Esophagus muscularis mucosa (tissue), 4 donors: ENCODE results near the gene PSMB1. TPM values are rescaled to one million over a fixed set of nuclear protein-coding genes. Genes with fewer than 3 reads are reported as not detected.

Experiments used
- DNase-seq: peaks from one replicate; pipeline ENCODE4 v3.0.0-alpha.2; 2017; ENCODE audit errors: extremely low spot score
- H3K27ac ChIP-seq, 4 donors: fragments of 200-600 bp; sonication (generic); replicated peaks in 1 of 4; 1 replicate in 3 of 4; 2 replicates in 1 of 4; pipeline ENCODE4 v1.5.1; 2016 to 2019; ENCODE audit warnings: mild to moderate bottlenecking in 1 of 4
- H3K27me3 ChIP-seq, 4 donors: fragments of 200-600 bp; sonication (generic); one replicate each; pipeline versions ENCODE4 v1.5.1 to v1.6.0; 2016 to 2019
- H3K36me3 ChIP-seq, 4 donors: fragments of 200-600 bp; sonication (generic); one replicate each; pipeline ENCODE4 v1.5.1; 2016 to 2019
- H3K4me1 ChIP-seq, 4 donors: fragments of 200-600 bp; sonication (generic); one replicate each; pipeline ENCODE4 v1.5.1; 2016 to 2019
- H3K4me3 ChIP-seq, 4 donors: fragments of 200-600 bp; sonication (generic); 1 replicate in 2 of 4; 2 replicates in 2 of 4; pipeline ENCODE4 v1.5.1; 2016 to 2019; ENCODE audit warnings: mild to moderate bottlenecking in 4 of 4, moderate library complexity in 1 of 4
- H3K9me3 ChIP-seq, 4 donors: fragments of 200-600 bp; sonication (generic); 1 replicate in 3 of 4; 2 replicates in 1 of 4; pipeline ENCODE4 v1.5.1; 2016 to 2019
- CTCF ChIP-seq, 3 experiments: fragments of 200-600 bp in 2 of 3; fragments of 450-650 bp in 1 of 3; sonication (generic) in 2 of 3; IDR thresholded peaks; one replicate each; pipeline ENCODE4 v1.5.1; 2017 to 2019; ENCODE audit warnings: antibody characterized with exemption in 3 of 3, mild to moderate bottlenecking in 2 of 3, moderate library complexity in 1 of 3
- EP300 ChIP-seq: sonication (generic); formaldehyde crosslinking; IDR thresholded peaks from one replicate; pipeline ENCODE4 v1.6.1; 2017; ENCODE audit warnings: antibody characterized with exemption
- POLR2A ChIP-seq: fragments of 450-650 bp; IDR thresholded peaks from one replicate; pipeline ENCODE4 v1.6.1; 2017; ENCODE audit warnings: antibody characterized with exemption, moderate library complexity, mild to moderate bottlenecking, low read depth
- POLR2AphosphoS5 ChIP-seq, 2 donors: sonication (generic); formaldehyde crosslinking; IDR thresholded peaks; one replicate each; pipeline ENCODE4 v1.6.1; 2017; ENCODE audit warnings: antibody characterized with exemption in 2 of 2
- WGBS: methylation state at CpG from one replicate; pipeline ENCODE4 v1.1.5; 2018; 5-methylcytosine and 5-hydroxymethylcytosine counted together
- intact Hi-C: fragments of 100-400 bp; cut with DNase I; formaldehyde crosslinking; loops from one replicate; pipeline ENCODE4 v1.15.1; 2023
- total RNA-seq, 4 donors: library from RNA; depleted of rRNA; stranded (reverse); fragments of >200 nt; gene quantifications; one replicate each; pipeline versions ENCODE4 v1.1.0 to v1.2.1, GENCODE V29; 2016

PSMB1 gene
- total RNA-seq, 4 donors from 2014 or later = 182 to 220 (median 211) TPM

- intact Hi-C loops = loop anchor here (2.0 kb wide), 1 partner anchor 30 kb away; the partner anchor contains the start of gene TBP
- Histone ChIP-seq H3K4me3 (peak overlapping the region; percentile 80 to 99 (median 93)), H3K4me1 (peaks cover 14 to 22% (median 19%) of the 10 kb centered on the region in 4 donors), H3K9me3 (no peaks in the 10 kb centered on the region), H3K27ac (peak overlapping the region; percentile 79 to 95 (median 88)), H3K36me3 (peaks cover 18 to 32% (median 25%) of the 10 kb centered on the region in 4 donors), H3K27me3 (no peaks in the 10 kb centered on the region)
- no peak for DNase-seq
- WGBS = 11% methylated on average over 6 of the region's 6 CpGs
- TF ChIP-seq CTCF (IDR thresholded peaks at IDR 0.05) = no peak
- TF ChIP-seq EP300 = no peak
- no peak for TF ChIP-seq POLR2AphosphoS5 (IDR thresholded peaks at IDR 0.05)
- no peak for TF ChIP-seq POLR2A
Measured at GRCh38 chr6:170584954-170585498, 31.9 kb upstream of the PSMB1 start.

GRCh38 chr6:170584181-170584953, 31.3 kb upstream of the PSMB1 start, which contains the start of gene PDCD2:
PDCD2 (minus strand) TSS chr6:170584637; CDS start chr6:170584581, 56 bp downstream.
- peaks cover 14 to 22% (median 19%) of the 10 kb centered on the region in 4 donors for H3K4me1 ChIP-seq
- peak within 1 kb of the TSS; percentile 80 to 99 (median 93) for H3K4me3 ChIP-seq
- no peaks in the 10 kb centered on the region for H3K27me3 ChIP-seq
- 0% methylated on average over 14 of the region's 81 CpGs for WGBS
- TF ChIP-seq CTCF (IDR thresholded peaks at IDR 0.05) = no peak
- TF ChIP-seq POLR2AphosphoS5 (IDR thresholded peaks at IDR 0.05) = peak; percentile 84 to 87
- TF ChIP-seq POLR2A = no peak
- no peaks in the 10 kb centered on the region for H3K9me3 ChIP-seq
- intact Hi-C loops = loop anchor here (2.0 kb wide), 1 partner anchor 30 kb away; the partner anchor contains the start of gene TBP
- peak; percentile 96 for DNase-seq
- peaks cover 18 to 39% (median 32%) of the 10 kb centered on the region in 4 donors for H3K36me3 ChIP-seq
- peak within 1 kb of the TSS; percentile 79 to 95 (median 88) for H3K27ac ChIP-seq

- Histone ChIP-seq H3K9me3 (no peaks in the 10 kb centered on the region), H3K4me3 (peak overlapping the region; percentile 80 to 99 (median 93)), H3K4me1 (peaks cover 14 to 22% (median 19%) of the 10 kb centered on the region in 4 donors), H3K27ac (peak overlapping the region; percentile 79 to 95 (median 88)), H3K36me3 (peaks cover 18 to 45% (median 37%) of the 10 kb centered on the region in 4 donors), H3K27me3 (no peaks in the 10 kb centered on the region)
- 2% methylated on average over 12 of the region's 12 CpGs for WGBS
- intact Hi-C loops = loop anchor here (2.0 kb wide), 1 partner anchor 29 kb away; the partner anchor contains the start of gene TBP
- DNase-seq = no peak
- TF ChIP-seq POLR2AphosphoS5 (IDR thresholded peaks at IDR 0.05) (no peak), CTCF (IDR thresholded peaks at IDR 0.05) (peak in 1 of 3 experiments; percentile 4)
Measured at GRCh38 chr6:170583756-170584180, 30.7 kb upstream of the PSMB1 start.

GRCh38 chr6:170578909-170579308, 25.8 kb upstream of the PSMB1 start:
- Histone ChIP-seq H3K4me3 (no peak overlapping the region), H3K36me3 (peaks cover 22 to 92% (median 75%) of the 10 kb centered on the region in 4 donors), H3K9me3 (no peaks in the 10 kb centered on the region), H3K4me1 (peaks cover 6 to 11% (median 10%) of the 10 kb centered on the region in 4 donors), H3K27me3 (no peaks in the 10 kb centered on the region), H3K27ac (no peak overlapping the region)
- intact Hi-C loops = no loop called here
- DNase-seq = no peak
- TF ChIP-seq CTCF (IDR thresholded peaks at IDR 0.05) = no peak
